ENCODE measurements around the gene TARBP2. TPM values are rescaled to one million over a fixed set of nuclear protein-coding genes. Genes with fewer than 3 reads are reported as not detected.

The TARBP2 gene
- polyA plus RNA-seq, 2 of the 4 experiments (the other 2 are of a cell fraction): 41.5 to 49.9 TPM

- TF ChIP-seq, protein P1, sequence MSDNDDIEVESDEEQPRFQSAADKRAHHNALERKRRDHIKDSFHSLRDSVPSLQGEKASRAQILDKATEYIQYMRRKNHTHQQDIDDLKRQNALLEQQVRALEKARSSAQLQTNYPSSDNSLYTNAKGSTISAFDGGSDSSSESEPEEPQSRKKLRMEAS (IDR thresholded peaks at IDR 0.05): 0 out of 2 replicates have a peak, but pooled peaks have one; percentile 21
- 0 out of 2 replicates have a peak, but pooled peaks have one; percentile 32 for TF ChIP-seq FOSB (CRISPR knock-in tag; IDR thresholded peaks at IDR 0.05)
- no peak for TF ChIP-seq MAZ (IDR thresholded peaks at IDR 0.05; ENCODE audit: borderline replicate concordance, low read depth, low read length)
- TF ChIP-seq TFCP2L1 (CRISPR knock-in tag; IDR thresholded peaks at IDR 0.05): peak; percentile 46; the same call in 1 of the 2 replicates
- no peak for TF ChIP-seq RARB (CRISPR knock-in tag; IDR thresholded peaks at IDR 0.05)
- TF ChIP-seq, protein P2, sequence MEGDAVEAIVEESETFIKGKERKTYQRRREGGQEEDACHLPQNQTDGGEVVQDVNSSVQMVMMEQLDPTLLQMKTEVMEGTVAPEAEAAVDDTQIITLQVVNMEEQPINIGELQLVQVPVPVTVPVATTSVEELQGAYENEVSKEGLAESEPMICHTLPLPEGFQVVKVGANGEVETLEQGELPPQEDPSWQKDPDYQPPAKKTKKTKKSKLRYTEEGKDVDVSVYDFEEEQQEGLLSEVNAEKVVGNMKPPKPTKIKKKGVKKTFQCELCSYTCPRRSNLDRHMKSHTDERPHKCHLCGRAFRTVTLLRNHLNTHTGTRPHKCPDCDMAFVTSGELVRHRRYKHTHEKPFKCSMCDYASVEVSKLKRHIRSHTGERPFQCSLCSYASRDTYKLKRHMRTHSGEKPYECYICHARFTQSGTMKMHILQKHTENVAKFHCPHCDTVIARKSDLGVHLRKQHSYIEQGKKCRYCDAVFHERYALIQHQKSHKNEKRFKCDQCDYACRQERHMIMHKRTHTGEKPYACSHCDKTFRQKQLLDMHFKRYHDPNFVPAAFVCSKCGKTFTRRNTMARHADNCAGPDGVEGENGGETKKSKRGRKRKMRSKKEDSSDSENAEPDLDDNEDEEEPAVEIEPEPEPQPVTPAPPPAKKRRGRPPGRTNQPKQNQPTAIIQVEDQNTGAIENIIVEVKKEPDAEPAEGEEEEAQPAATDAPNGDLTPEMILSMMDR (IDR thresholded peaks at IDR 0.05): 0 out of 3 replicates have a peak, but pooled peaks have one; percentile 4
- ATAC-seq (peak; percentile 30 to 45), FAIRE-seq (no peak), DNase-seq (ENCODE audit: low read depth in 1 of 2, low spot score in 1 of 2) (peak; percentile 62 to 63)
- Histone ChIP-seq H3K4me2 (no peak overlapping the region), H3K9me3 (no peaks in the 10 kb centered on the region), H3K4me1 (peaks cover 36% of the 10 kb centered on the region), H3K4me3 (no peak overlapping the region), H3K27ac (no peak overlapping the region)
- WGBS (ENCODE audit: missing lambda C conversion rate): 83% methylated on average over 9 of the region's 9 CpGs
- POLR2A ChIA-PET: interaction anchor here (0.6 to 6.9 kb wide), 7 partner anchors 9 to 160 kb away, joined by 3 to 34 read pairs (median 5); partner anchors contain the start of genes AAAS, MAP3K12 and TARBP2
- CTCF ChIA-PET: interaction anchor here (0.7 to 3.4 kb wide), 11 partner anchors 9 to 161 kb away, joined by 3 to 24 read pairs (median 6); partner anchors contain the start of genes AAAS and NPFF
These were observed 19.0 kb upstream of the TARBP2 start for GRCh38 chr12:53481939-53482586.

DNA sequence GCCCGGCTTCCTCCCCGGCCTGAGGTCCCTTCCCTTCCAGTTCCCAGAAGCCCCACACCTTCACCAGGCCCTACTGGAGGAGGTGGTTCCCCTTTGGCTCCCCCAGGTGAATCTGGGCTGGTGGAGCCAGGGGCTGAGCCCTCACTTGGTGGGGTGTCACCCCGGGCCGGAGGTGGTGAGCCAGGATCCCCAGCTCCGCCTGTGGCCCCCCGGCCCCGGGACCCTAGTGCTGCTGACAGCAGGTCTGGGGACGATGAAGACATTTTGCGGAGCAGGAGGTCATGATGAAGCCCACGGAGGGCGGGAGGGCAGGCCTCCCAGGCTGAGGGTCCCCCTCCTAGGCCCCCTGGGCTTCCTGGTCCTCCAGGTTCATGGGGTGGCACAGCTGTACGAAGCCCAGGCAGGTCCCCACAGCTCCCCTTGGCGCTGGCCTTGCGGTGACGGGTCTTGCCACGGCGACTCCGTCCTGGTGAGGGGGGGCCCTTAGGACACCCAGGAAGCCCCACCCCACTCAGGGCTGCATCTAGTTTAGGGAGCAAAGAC, 18.4 kb upstream of the TARBP2 start:
- ChIA-PET POLR2A (interaction anchor here (1.1 to 6.9 kb wide), 7 partner anchors 8 to 158 kb away, joined by 3 to 34 read pairs (median 5); partner anchors contain the start of genes MAP3K12 and TARBP2), CTCF (interaction anchor here (0.7 to 3.4 kb wide), 9 partner anchors 10 to 162 kb away, joined by 3 to 24 read pairs (median 6); partner anchors contain the start of genes AAAS and NPFF)
- peak; percentile 0 to 1; a peak in 3 of 6 replicates for ATAC-seq
- H3K4me1 ChIP-seq: peaks cover 32% of the 10 kb centered on the region
- H3K27ac ChIP-seq: no peak overlapping the region
- DNase-seq (ENCODE audit: low read depth in 1 of 2, low spot score in 1 of 2): no peak
- H3K9me3 ChIP-seq: no peaks in the 10 kb centered on the region
- no peak overlapping the region for H3K4me2 ChIP-seq
- H3K4me3 ChIP-seq: no peak overlapping the region
- WGBS (ENCODE audit: missing lambda C conversion rate): 94% methylated on average over 17 of the region's 18 CpGs
- peak; percentile 27 for TF ChIP-seq POLR2AphosphoS2 (conservative IDR thresholded peaks at IDR 0.05; ENCODE audit: low read length)
- TF ChIP-seq, protein P3, sequence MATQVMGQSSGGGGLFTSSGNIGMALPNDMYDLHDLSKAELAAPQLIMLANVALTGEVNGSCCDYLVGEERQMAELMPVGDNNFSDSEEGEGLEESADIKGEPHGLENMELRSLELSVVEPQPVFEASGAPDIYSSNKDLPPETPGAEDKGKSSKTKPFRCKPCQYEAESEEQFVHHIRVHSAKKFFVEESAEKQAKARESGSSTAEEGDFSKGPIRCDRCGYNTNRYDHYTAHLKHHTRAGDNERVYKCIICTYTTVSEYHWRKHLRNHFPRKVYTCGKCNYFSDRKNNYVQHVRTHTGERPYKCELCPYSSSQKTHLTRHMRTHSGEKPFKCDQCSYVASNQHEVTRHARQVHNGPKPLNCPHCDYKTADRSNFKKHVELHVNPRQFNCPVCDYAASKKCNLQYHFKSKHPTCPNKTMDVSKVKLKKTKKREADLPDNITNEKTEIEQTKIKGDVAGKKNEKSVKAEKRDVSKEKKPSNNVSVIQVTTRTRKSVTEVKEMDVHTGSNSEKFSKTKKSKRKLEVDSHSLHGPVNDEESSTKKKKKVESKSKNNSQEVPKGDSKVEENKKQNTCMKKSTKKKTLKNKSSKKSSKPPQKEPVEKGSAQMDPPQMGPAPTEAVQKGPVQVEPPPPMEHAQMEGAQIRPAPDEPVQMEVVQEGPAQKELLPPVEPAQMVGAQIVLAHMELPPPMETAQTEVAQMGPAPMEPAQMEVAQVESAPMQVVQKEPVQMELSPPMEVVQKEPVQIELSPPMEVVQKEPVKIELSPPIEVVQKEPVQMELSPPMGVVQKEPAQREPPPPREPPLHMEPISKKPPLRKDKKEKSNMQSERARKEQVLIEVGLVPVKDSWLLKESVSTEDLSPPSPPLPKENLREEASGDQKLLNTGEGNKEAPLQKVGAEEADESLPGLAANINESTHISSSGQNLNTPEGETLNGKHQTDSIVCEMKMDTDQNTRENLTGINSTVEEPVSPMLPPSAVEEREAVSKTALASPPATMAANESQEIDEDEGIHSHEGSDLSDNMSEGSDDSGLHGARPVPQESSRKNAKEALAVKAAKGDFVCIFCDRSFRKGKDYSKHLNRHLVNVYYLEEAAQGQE (IDR thresholded peaks at IDR 0.05): 0 out of 2 replicates have a peak, but pooled peaks have one; percentile 17
- 0 out of 2 replicates have a peak, but pooled peaks have one; percentile 7 for TF ChIP-seq TFCP2L1 (CRISPR knock-in tag; IDR thresholded peaks at IDR 0.05)
- TF ChIP-seq CEBPB (IDR thresholded peaks at IDR 0.05): no peak
- no peak for FAIRE-seq

- DNase-seq (ENCODE audit: low read depth in 1 of 2, low spot score in 1 of 2) (no peak), ATAC-seq (peak; percentile 0 to 2; a peak in 3 of 6 replicates), FAIRE-seq (no peak)
- ChIA-PET POLR2A (interaction anchor here (1.1 to 6.9 kb wide), 7 partner anchors 8 to 159 kb away, joined by 3 to 34 read pairs (median 5); partner anchors contain the start of genes MAP3K12 and TARBP2), CTCF (interaction anchor here (1.1 to 3.4 kb wide), 5 partner anchors 11 to 157 kb away, joined by 4 to 24 read pairs (median 11); partner anchors contain the start of gene NPFF)
- WGBS (ENCODE audit: missing lambda C conversion rate): 77% methylated on average over 9 of the region's 9 CpGs
- peaks cover 24% of the 10 kb centered on the region for H3K4me1 ChIP-seq
- no peak overlapping the region for H3K4me2 ChIP-seq
- no peak overlapping the region for H3K27ac ChIP-seq
- H3K9me3 ChIP-seq: no peaks in the 10 kb centered on the region
- H3K4me3 ChIP-seq: no peak overlapping the region
- TF ChIP-seq KDM5A (IDR thresholded peaks at IDR 0.05) (no peak), HOXB5 (CRISPR knock-in tag; IDR thresholded peaks at IDR 0.05) (peak; percentile 41; the same call in 1 of the 2 replicates), TP53 (CRISPR knock-in tag; IDR thresholded peaks at IDR 0.05) (no peak; the same call in 1 of the 2 replicates), JUN (IDR thresholded peaks at IDR 0.05) (peak in 1 of 2 experiments; percentile 16; a peak in 3 of 5 replicates), PBX3 (IDR thresholded peaks at IDR 0.05) (peak; percentile 26; the same call in 1 of the 2 replicates), POLR2AphosphoS2 (conservative IDR thresholded peaks at IDR 0.05; ENCODE audit: low read length) (peak; percentile 94), RCOR1 (IDR thresholded peaks at IDR 0.05; ENCODE audit: low read depth, low read length) (no peak)
- TF ChIP-seq, protein P4, sequence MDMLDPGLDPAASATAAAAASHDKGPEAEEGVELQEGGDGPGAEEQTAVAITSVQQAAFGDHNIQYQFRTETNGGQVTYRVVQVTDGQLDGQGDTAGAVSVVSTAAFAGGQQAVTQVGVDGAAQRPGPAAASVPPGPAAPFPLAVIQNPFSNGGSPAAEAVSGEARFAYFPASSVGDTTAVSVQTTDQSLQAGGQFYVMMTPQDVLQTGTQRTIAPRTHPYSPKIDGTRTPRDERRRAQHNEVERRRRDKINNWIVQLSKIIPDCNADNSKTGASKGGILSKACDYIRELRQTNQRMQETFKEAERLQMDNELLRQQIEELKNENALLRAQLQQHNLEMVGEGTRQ (IDR thresholded peaks at IDR 0.05): no peak
These were observed 17.7 kb upstream of the TARBP2 start for GRCh38 chr12:53483225-53483978.

Data from A549 (cell line).